Tibial nerve (tissue), 4 donors: ENCODE data around the gene VPS13D.
A peak's percentile ranks its signal among the peaks of the same experiment; 100 is the strongest.

Experiments
- CTCF ChIP-seq, 5 experiments: fragments of 200-600 bp in 3 of 5; fragments of 450-650 bp in 2 of 5; sonication (generic) in 3 of 5; IDR thresholded peaks; one replicate each; pipeline ENCODE4 v1.5.1; 2016 to 2019; ENCODE audit warnings: antibody characterized with exemption in 5 of 5, mild to moderate bottlenecking in 3 of 5, moderate library complexity in 2 of 5
- EP300 ChIP-seq, 2 donors: sonication (generic); formaldehyde crosslinking; IDR thresholded peaks; one replicate each; pipeline ENCODE4 v1.6.1; 2017; ENCODE audit warnings: antibody characterized with exemption in 2 of 2, mild to moderate bottlenecking in 1 of 2
- POLR2A ChIP-seq, 2 donors: fragments of 450-650 bp; IDR thresholded peaks; one replicate each; pipeline ENCODE4 v1.6.1; 2017; ENCODE audit warnings: antibody characterized with exemption in 2 of 2, mild to moderate bottlenecking in 2 of 2, moderate library complexity in 2 of 2

- TF ChIP-seq POLR2A (IDR thresholded peaks at IDR 0.05): no peak
- TF ChIP-seq CTCF (IDR thresholded peaks at IDR 0.05): no peak
- peak; percentile 46 to 67 for TF ChIP-seq EP300 (IDR thresholded peaks at IDR 0.05)
These were observed 114.9 kb downstream of the VPS13D start for GRCh38 chr1:12344596-12345349.
